SU-DHL-6 (cell line): ENCODE results near the gene PHACTR3.

Experiments used
- H2AFZ ChIP-seq: fragments of 200-600 bp; sonication (generic); 2 replicates; pipeline ENCODE4 v1.6.1; 2014; ENCODE audit warnings: low read depth, mild to moderate bottlenecking, moderate library complexity, mixed read lengths, antibody characterized with exemption, low read length; ENCODE audit not compliant: severe bottlenecking
- H3F3A ChIP-seq: fragments of 200-600 bp; shearing (Covaris generic); 2 replicates; pipeline ENCODE4 v1.6.0; 2016; ENCODE audit warnings: antibody characterized with exemption, mild to moderate bottlenecking; ENCODE audit not compliant: insufficient read depth
- H3K27ac ChIP-seq: fragments of 200-600 bp; sonication (generic); 2 replicates; pipeline ENCODE4 v1.5.1; 2016; ENCODE audit warnings: low read depth, mild to moderate bottlenecking, low read length, moderate library complexity, mixed read lengths
- H3K27me3 ChIP-seq: fragments of 200-600 bp; sonication (generic), shearing (Covaris generic); 2 replicates; pipeline ENCODE4 v1.6.0; 2014; ENCODE audit warnings: mild to moderate bottlenecking, low read length
- H3K36me3 ChIP-seq: fragments of 200-600 bp; sonication (generic); 2 replicates; pipeline ENCODE4 v1.6.1; 2014; ENCODE audit warnings: mild to moderate bottlenecking, low read length, mixed read lengths
- H3K4me2 ChIP-seq: fragments of 300-600, 200-600 bp; shearing (Covaris generic), sonication (generic); 2 replicates; pipeline ENCODE4 v1.6.0; 2014; ENCODE audit warnings: low read length, low read depth, mild to moderate bottlenecking; ENCODE audit not compliant: poor library complexity, severe bottlenecking
- H3K4me3 ChIP-seq: fragments of 200-600 bp; sonication (generic); 2 replicates; pipeline ENCODE4 v1.5.1; 2014; ENCODE audit warnings: antibody characterized with exemption, low read length, mild to moderate bottlenecking, mixed read lengths; ENCODE audit not compliant: insufficient read depth, poor library complexity, severe bottlenecking
- H3K79me2 ChIP-seq: fragments of 200-600 bp; sonication (generic); 2 replicates; pipeline ENCODE4 v1.6.1; 2014; ENCODE audit warnings: mild to moderate bottlenecking, low read length, moderate library complexity; ENCODE audit not compliant: insufficient read depth
- H3K9ac ChIP-seq: fragments of 200-600 bp; sonication (generic); 2 replicates; pipeline ENCODE4 v1.7.0; 2014; ENCODE audit warnings: mild to moderate bottlenecking, low read length
- H3K9me2 ChIP-seq: fragments of 200-600 bp; sonication (generic); replicated peaks from 2 replicates; pipeline ENCODE4 v1.6.1; 2014; ENCODE audit warnings: low read length; ENCODE audit not compliant: insufficient read depth
- H3K9me3 ChIP-seq: fragments of 200-600 bp; sonication (generic); 2 replicates; pipeline ENCODE4 v1.6.1; 2014; ENCODE audit warnings: low read length, mixed read lengths; ENCODE audit not compliant: insufficient read depth
- H4K20me1 ChIP-seq: fragments of 200-600 bp; sonication (generic); 2 replicates; pipeline ENCODE4 v1.6.1; 2014; ENCODE audit warnings: low read depth, mild to moderate bottlenecking, antibody characterized with exemption, low read length, moderate library complexity, mixed read lengths
- EZH2phosphoT487 ChIP-seq: fragments of 200-600 bp; sonication (generic), shearing (Covaris generic); conservative IDR thresholded peaks from 2 replicates; pipeline ENCODE4 v1.6.1; 2018; ENCODE audit warnings: mild to moderate bottlenecking, antibody characterized with exemption, low read length, moderate library complexity, mixed read lengths
- TF ChIP-seq, protein P1 (sequence below): fragments of 200-600 bp; sonication (generic); IDR thresholded peaks from one replicate; pipeline ENCODE4 v1.5.1; 2017; ENCODE audit warnings: antibody characterized with exemption, mild to moderate bottlenecking, low read length, moderate library complexity; ENCODE audit not compliant: insufficient read depth, poor library complexity, severe bottlenecking

Gene PHACTR3

DNA sequence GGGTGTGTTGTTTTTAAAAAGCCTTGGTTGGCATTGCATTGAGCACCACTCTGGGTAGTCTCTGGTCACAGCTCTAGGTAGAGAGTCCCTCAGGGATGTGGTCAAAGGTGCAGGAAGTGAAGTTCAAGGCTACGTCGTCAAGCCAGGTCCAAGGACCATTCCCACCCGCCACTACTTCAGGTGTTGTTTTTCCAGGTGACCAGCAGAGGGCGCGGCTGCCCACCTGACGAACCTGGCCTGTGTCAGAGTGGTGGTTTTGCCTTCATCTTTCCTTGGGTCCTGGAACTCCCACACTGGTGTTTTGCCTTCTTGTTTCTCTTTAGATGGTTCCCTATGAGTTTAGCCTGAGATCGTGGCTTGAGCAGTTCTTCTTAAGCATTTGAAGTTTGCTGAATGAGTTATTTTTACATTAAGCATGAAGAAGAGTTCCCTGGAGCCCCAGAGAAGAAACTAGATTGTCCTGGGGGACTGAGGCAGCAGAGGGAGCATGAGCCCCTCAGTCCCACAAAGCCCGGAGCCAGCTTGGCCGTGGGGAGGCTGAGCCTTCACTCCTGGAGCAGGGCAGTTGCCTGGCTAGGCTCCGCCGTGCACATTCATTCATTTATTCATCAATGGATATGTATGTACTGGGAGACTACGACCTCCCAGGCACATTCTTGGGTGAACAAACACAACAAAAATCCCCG lies 5.6 kb upstream of the PHACTR3 start:
- no peaks in the 10 kb centered on the region for H3K36me3 ChIP-seq
- H3K4me2 ChIP-seq, result no peak overlapping the region
- H3K79me2 ChIP-seq, result no peaks in the 10 kb centered on the region
- H3K4me3 ChIP-seq, result no peak overlapping the region
- H4K20me1 ChIP-seq, result no peaks in the 10 kb centered on the region
- H2AFZ ChIP-seq, result no peak overlapping the region
- no peak for TF ChIP-seq EZH2phosphoT487
- TF ChIP-seq, protein P1, sequence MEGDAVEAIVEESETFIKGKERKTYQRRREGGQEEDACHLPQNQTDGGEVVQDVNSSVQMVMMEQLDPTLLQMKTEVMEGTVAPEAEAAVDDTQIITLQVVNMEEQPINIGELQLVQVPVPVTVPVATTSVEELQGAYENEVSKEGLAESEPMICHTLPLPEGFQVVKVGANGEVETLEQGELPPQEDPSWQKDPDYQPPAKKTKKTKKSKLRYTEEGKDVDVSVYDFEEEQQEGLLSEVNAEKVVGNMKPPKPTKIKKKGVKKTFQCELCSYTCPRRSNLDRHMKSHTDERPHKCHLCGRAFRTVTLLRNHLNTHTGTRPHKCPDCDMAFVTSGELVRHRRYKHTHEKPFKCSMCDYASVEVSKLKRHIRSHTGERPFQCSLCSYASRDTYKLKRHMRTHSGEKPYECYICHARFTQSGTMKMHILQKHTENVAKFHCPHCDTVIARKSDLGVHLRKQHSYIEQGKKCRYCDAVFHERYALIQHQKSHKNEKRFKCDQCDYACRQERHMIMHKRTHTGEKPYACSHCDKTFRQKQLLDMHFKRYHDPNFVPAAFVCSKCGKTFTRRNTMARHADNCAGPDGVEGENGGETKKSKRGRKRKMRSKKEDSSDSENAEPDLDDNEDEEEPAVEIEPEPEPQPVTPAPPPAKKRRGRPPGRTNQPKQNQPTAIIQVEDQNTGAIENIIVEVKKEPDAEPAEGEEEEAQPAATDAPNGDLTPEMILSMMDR, result peak; percentile 60
- H3K9ac ChIP-seq, result no peak overlapping the region
- H3K9me3 ChIP-seq, result no peaks in the 10 kb centered on the region
- H3F3A ChIP-seq, result no peaks in the 10 kb centered on the region
- no peaks in the 10 kb centered on the region for H3K9me2 ChIP-seq
- no peaks in the 10 kb centered on the region for H3K27me3 ChIP-seq
- H3K27ac ChIP-seq, result no peak overlapping the region

DNA sequence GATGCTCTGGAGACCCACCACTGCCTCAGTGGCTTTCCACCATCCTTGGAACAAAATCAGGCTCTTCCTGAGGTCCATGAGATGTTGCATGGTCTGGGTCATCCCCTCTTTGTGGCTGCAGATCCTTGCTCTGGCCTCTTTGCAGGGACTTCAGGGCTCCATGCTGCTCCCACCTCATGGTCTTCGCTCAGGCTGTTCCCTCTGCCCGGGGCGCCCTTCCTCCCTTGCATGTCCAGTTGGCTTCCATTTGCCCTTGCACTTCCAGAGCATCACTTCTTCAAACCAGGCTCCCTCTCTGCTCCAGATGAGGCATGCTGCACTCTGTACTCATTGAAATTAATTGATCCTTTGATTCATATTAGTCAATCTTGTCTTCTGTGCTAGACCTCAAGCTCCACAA lies 4.4 kb upstream of the PHACTR3 start:
- TF ChIP-seq EZH2phosphoT487, result no peak
- TF ChIP-seq, protein P1, result no peak
- Histone ChIP-seq H3F3A (no peaks in the 10 kb centered on the region), H3K9me3 (no peaks in the 10 kb centered on the region), H3K4me2 (no peak overlapping the region), H4K20me1 (no peaks in the 10 kb centered on the region), H3K79me2 (no peaks in the 10 kb centered on the region), H3K4me3 (no peak overlapping the region), H3K27ac (no peak overlapping the region), H3K9ac (no peak overlapping the region), H2AFZ (no peak overlapping the region), H3K27me3 (no peaks in the 10 kb centered on the region), H3K9me2 (no peaks in the 10 kb centered on the region), H3K36me3 (no peaks in the 10 kb centered on the region)

DNA sequence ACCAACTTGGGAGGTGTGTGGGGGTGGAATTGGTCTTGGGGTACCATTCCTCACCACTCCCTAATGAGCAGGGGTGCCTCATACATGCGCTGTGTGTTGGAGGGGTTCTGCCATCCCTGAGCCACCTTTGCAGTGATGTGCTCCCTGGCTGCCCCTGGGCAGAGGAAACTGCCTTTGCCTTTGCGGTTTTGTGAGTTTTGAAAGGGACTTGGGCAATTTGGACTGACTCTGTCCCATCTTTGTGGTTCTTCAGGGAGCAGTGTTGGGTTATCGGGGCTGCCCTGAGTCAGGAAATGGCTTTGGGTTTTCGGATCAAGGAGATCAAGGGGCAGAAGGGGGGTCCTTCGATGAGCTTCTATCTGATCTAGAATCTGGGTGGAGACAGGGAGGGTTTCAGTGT lies 3.9 kb upstream of the PHACTR3 start:
- H3K79me2 ChIP-seq, result no peaks in the 10 kb centered on the region
- H3K4me2 ChIP-seq, result no peak overlapping the region
- H3K9ac ChIP-seq, result no peak overlapping the region
- H3K27ac ChIP-seq, result no peak overlapping the region
- no peaks in the 10 kb centered on the region for H3K9me3 ChIP-seq
- H3K9me2 ChIP-seq, result no peaks in the 10 kb centered on the region
- no peaks in the 10 kb centered on the region for H3K27me3 ChIP-seq
- H3K36me3 ChIP-seq, result no peaks in the 10 kb centered on the region
- H3K4me3 ChIP-seq, result no peak overlapping the region
- TF ChIP-seq EZH2phosphoT487, result no peak
- TF ChIP-seq, protein P1, result no peak
- no peaks in the 10 kb centered on the region for H3F3A ChIP-seq
- no peak overlapping the region for H2AFZ ChIP-seq
- no peaks in the 10 kb centered on the region for H4K20me1 ChIP-seq
